ENCODE data around the gene ZBTB7C.
A peak's percentile ranks its signal among the peaks of the same experiment; 100 is the strongest.

ZBTB7C gene

GRCh38 chr18:48418539-48419276 lies 9.5 kb upstream of the ZBTB7C start:
- DNase-seq (ENCODE audit: low read depth in 2 of 2), result no peak

- DNase-seq (ENCODE audit: low read depth in 2 of 2), result no peak
Observed at GRCh38 chr18:48417985-48418384, 8.8 kb upstream of the ZBTB7C start.

GRCh38 chr18:48413342-48413741 lies 4.2 kb upstream of the ZBTB7C start:
- no peak for DNase-seq (ENCODE audit: low read depth in 2 of 2)

- no peak for DNase-seq (ENCODE audit: low read depth in 2 of 2)
Observed at GRCh38 chr18:48412339-48412929, 3.3 kb upstream of the ZBTB7C start.

DNA sequence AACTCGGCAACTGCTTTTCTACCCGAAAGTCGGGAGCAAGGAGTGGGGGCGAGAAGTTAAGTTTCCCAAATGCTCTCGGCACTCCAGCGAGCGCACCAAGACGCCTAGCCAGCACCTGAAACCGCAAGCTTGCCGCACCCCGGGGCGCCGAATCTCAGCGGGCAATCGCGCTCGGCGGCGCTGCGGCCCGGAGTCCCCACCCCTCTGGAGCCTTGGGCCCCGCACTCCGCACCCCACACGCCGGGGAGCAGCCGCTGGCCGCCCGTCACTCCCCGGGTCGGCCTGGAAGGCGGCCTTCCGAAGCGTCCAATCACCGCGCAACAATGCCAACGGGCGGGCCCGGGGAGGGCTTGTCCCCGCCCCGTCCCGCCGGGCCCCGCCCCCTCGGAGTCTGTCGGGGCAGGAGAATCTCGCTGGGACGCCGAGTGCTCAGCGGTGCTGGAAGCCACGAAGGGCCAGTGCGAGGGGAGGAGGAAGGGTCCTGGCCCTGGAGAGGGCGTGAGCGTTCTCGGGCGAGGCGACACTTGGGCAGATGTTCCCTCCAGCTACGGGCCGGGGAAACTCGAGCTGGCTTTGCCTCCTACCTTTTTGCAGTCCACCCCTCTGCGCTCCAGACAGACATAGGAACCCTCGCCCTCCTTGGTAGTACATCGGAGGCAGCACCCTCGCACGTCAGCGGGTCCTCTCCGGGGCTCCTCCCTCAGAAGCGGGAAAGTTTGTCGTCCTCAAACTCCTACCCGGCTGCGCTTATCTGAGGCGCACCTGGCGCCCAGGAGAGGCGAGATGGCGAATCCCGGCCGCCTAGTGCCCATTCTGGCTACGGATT lies 1.1 kb upstream of the ZBTB7C start:
- peak; percentile 65 to 66 for DNase-seq (ENCODE audit: low read depth in 2 of 2)

GRCh38 chr18:48409591-48410094 lies 460 bp upstream of the ZBTB7C start:
- DNase-seq (ENCODE audit: low read depth in 2 of 2), result no peak

- no peak for DNase-seq (ENCODE audit: low read depth in 2 of 2)
Observed at GRCh38 chr18:48408111-48408726, 964 bp downstream of the ZBTB7C start.

GRCh38 chr18:48407358-48407757 lies 1.8 kb downstream of the ZBTB7C start:
- no peak for DNase-seq (ENCODE audit: low read depth in 2 of 2)

DNA sequence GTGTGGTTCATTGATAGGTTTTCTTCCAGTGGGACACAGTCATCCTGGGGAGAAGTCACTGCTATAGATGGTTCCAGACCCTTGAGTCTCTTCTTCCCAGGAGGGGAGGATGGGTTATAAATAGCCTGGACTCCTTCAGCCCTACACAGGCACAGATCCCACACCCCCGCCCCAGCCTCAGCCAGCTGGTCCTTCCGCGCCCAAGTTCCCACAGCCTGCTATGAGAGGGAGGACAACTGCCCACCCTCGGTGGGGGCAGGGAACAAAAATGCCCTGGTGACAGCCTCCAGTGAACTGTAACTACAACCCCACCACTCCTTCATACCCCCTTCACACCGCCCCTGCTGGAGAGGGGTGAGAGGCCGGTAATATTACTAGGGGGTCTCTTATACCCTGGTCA lies 3.2 kb downstream of the ZBTB7C start:
- no peak for DNase-seq (ENCODE audit: low read depth in 2 of 2)

GRCh38 chr18:48404716-48405507 lies 4.3 kb downstream of the ZBTB7C start:
- DNase-seq (ENCODE audit: low read depth in 2 of 2), result no peak

GRCh38 chr18:48402953-48403352 lies 6.2 kb downstream of the ZBTB7C start:
- DNase-seq (ENCODE audit: low read depth in 2 of 2), result no peak

GRCh38 chr18:48399303-48400075 lies 9.7 kb downstream of the ZBTB7C start:
- DNase-seq (ENCODE audit: low read depth in 2 of 2), result no peak

GRCh38 chr18:48398074-48398473 lies 11.1 kb downstream of the ZBTB7C start:
- no peak for DNase-seq (ENCODE audit: low read depth in 2 of 2)

GRCh38 chr18:48397021-48397420 lies 12.2 kb downstream of the ZBTB7C start:
- DNase-seq (ENCODE audit: low read depth in 2 of 2), result no peak

DNA sequence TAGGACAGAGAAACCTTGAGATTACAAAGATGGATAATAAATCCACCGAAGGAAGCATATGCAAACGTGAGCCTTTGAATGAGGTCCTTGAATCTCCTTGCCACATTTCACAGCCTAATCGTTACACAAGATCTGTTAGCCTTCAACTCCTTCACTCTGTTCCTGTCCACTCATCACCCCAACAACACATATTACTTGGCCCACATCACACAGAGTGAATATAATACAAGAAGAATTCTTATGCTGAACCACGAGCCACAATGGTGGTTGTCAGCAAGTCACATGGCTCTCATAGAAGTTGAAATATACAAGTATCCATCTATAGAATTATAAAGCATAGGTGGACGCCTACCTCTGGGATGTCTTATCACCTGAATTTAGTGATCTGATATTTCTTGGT lies 12.6 kb downstream of the ZBTB7C start:
- DNase-seq (ENCODE audit: low read depth in 2 of 2), result no peak

DNA sequence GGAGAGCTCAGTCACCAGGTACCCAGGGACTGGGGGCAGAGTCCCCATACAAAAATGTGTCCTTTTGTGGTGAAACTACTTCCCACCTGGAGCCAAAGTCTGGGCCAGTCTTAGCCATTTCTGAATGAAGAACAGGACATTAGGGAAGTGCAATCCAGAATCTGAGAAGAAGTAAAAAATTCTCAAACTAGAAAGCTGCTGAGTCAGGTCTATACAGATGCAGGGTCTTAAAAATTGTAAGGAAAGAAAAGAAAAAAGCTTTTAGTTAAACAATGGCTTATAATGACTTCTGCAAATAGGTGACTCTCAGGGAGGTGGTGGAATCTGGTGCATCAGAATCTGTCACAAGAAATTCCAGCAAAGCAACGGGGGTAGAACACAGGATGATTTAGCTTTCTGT lies 13.5 kb downstream of the ZBTB7C start:
- DNase-seq (ENCODE audit: low read depth in 2 of 2), result no peak

DNA sequence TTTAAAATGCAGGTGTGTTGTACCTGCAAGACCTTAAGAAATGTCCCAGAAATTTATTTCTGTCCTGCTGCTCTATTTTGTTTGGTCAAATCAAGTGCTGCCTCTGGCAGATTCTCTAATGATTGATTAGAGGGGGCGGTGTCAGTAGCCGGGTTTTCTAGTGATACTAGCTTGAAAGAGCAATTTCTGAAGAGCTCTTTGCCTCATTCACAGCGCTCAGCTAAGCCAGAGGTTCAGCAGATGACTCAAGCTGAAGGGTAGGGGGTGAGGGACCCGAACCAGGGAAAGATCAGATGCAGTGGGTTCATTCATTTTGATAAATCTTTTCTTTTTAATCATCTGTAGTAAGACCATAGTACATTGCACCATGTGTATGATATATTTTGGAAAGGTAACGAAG lies 15.0 kb downstream of the ZBTB7C start:
- DNase-seq (ENCODE audit: low read depth in 2 of 2), result no peak

DNA sequence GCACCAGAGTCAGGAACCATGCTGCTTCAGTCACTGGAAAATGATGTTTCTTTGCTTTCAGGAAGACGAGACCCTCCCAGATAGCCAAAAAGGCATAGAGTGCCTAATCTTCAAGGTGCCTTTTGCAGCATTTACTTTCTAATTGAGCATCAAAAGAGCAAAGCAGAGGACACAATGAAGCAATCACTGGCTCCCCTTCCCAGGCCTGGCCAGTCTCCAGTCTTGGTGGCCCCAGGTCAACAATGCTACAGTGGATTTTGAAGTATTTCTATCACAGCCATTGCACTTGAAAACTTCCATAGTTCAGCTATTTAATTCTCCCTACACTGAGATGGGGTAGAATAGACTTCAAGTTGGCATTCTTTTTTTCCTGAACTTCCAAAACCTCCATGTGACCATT lies 15.4 kb downstream of the ZBTB7C start:
- no peak for DNase-seq (ENCODE audit: low read depth in 2 of 2)

GRCh38 chr18:48393170-48393569 lies 16.0 kb downstream of the ZBTB7C start:
- DNase-seq (ENCODE audit: low read depth in 2 of 2), result no peak

DNA sequence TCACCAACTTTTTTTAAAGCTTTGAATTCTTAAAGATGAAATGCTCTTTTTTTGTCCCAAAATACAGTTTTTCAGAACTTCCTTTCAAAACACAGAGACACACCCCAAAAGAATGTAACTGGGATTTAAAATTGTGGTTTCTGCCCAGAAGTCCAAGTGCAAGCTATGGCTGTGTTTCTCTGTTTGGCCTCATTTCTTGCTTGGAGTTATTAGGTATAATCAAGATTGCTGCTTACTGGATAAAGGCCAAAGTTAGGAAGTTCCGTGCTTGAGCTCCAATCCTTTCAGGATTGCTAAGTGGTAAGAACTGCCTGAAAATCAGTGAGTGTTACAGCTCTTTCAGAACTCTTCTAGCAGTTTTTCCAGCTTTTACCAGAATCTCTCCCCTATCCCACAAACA lies 16.9 kb downstream of the ZBTB7C start:
- no peak for DNase-seq (ENCODE audit: low read depth in 2 of 2)

DNA sequence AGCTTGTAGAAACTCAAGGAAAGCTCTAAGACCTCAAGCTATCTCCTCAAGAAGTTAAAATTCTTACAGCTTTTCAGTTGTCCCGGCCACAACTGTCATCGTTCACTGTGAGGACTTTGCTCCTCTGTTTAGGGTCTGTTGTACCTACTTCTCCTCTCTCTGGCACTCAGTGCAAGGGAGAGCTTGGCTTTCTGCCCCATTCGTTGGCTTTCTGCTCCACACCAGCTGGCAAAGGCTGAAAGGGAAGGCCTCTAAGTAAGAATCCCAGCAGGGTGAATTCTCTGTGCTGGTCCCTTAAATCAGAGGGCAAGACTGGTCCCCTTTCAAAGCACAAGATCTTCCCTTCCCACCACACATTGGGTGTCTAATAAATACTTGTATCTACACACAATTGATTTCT lies 17.3 kb downstream of the ZBTB7C start:
- DNase-seq (ENCODE audit: low read depth in 2 of 2), result no peak
